Measurements from ENCODE around the gene CSAD.

DNA sequence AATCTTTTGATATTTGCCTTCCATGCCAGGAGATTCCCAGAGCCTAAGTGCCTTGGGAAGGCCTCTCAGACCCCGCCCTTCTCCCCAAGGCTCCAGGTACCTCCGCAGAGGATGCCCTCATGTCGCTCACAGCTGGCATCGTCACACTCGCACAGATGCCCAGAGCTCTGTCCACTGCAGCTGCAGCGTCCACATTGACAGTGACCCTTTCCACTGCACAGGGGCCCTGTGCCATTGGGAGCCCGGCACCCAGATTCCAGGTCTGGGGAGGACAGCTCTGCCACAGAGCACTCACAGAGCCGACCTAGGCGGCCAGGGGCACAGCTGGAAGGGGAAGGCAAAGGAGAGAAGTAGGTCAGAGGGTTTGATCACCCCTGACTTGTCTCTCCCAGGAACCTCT is 12.3 kb upstream of the CSAD start:
- TF ChIP-seq, protein P1, sequence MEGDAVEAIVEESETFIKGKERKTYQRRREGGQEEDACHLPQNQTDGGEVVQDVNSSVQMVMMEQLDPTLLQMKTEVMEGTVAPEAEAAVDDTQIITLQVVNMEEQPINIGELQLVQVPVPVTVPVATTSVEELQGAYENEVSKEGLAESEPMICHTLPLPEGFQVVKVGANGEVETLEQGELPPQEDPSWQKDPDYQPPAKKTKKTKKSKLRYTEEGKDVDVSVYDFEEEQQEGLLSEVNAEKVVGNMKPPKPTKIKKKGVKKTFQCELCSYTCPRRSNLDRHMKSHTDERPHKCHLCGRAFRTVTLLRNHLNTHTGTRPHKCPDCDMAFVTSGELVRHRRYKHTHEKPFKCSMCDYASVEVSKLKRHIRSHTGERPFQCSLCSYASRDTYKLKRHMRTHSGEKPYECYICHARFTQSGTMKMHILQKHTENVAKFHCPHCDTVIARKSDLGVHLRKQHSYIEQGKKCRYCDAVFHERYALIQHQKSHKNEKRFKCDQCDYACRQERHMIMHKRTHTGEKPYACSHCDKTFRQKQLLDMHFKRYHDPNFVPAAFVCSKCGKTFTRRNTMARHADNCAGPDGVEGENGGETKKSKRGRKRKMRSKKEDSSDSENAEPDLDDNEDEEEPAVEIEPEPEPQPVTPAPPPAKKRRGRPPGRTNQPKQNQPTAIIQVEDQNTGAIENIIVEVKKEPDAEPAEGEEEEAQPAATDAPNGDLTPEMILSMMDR (IDR thresholded peaks at IDR 0.05; ENCODE audit: poor library complexity), result no peak
- TF ChIP-seq EZH2 (IDR thresholded peaks at IDR 0.05; ENCODE audit: borderline replicate concordance), result no peak
- no peak for TF ChIP-seq EZH2phosphoT487 (IDR thresholded peaks at IDR 0.05; ENCODE audit: low read depth, severe bottlenecking, unreplicated experiment)

Data from hepatocyte (in vitro differentiated cells).